Spleen (tissue), 13 donors: ENCODE data around the gene LCMT1. TPM values are rescaled to one million over a fixed set of nuclear protein-coding genes. Genes with fewer than 3 reads are reported as not detected.
"Not testable (repeated sequence)": the region's sequence is repeated elsewhere in the genome, so short reads cannot be mapped to it uniquely, and the experiment has no call there.

Source experiments
- DNase-seq: peaks from one replicate; pipeline ENCODE4 v3.0.0-alpha.2; 2020
- H3K27ac ChIP-seq, 8 donors: fragments of 200-600 bp; sonication (generic) in 7 of 8; 1 replicate in 4 of 8; 2 replicates in 4 of 8; pipeline versions ENCODE4 v1.5.0 to v1.8.0; 2016 to 2021; ENCODE audit warnings: inconsistent platforms in 4 of 8, mild to moderate bottlenecking in 4 of 8, moderate library complexity in 1 of 8
- H3K27me3 ChIP-seq, 7 donors: fragments of 200-600 bp; sonication (generic) in 6 of 7; replicated peaks in 1 of 7; 1 replicate in 4 of 7; 2 replicates in 3 of 7; pipeline versions ENCODE4 v1.5.0 to v1.8.0; 2016 to 2021; ENCODE audit warnings: inconsistent platforms in 3 of 7, mild to moderate bottlenecking in 1 of 7
- H3K36me3 ChIP-seq, 6 donors: fragments of 200-600 bp; sonication (generic) in 5 of 6; 1 replicate in 4 of 6; 2 replicates in 2 of 6; pipeline versions ENCODE4 v1.5.0 to v1.8.0; 2016 to 2021; ENCODE audit warnings: inconsistent platforms in 2 of 6
- H3K4me1 ChIP-seq, 6 donors: fragments of 200-600 bp; sonication (generic) in 5 of 6; 1 replicate in 3 of 6; 2 replicates in 3 of 6; pipeline versions ENCODE4 v1.5.0 to v1.8.0; 2016 to 2021; ENCODE audit warnings: inconsistent platforms in 3 of 6
- H3K4me3 ChIP-seq, 8 donors: fragments of 200-600 bp; sonication (generic) in 7 of 8; 1 replicate in 4 of 8; 2 replicates in 4 of 8; pipeline versions ENCODE4 v1.5.0 to v1.8.0; 2016 to 2021; ENCODE audit warnings: inconsistent platforms in 4 of 8, mild to moderate bottlenecking in 4 of 8, moderate library complexity in 2 of 8
- H3K9me3 ChIP-seq, 8 donors: fragments of 200-600 bp; sonication (generic) in 7 of 8; 1 replicate in 4 of 8; 2 replicates in 4 of 8; pipeline versions ENCODE4 v1.5.0 to v1.8.0; 2016 to 2021; ENCODE audit warnings: inconsistent platforms in 4 of 8
- POLR2A ChIP-seq, 3 donors: fragments of 450-650 bp; IDR thresholded peaks; one replicate each; pipeline ENCODE4 v1.5.1; 2017; ENCODE audit warnings: antibody characterized with exemption in 3 of 3, mild to moderate bottlenecking in 1 of 3
- POLR2AphosphoS5 ChIP-seq, 3 donors: sonication (generic); formaldehyde crosslinking; IDR thresholded peaks; one replicate each; pipeline ENCODE4 v1.5.1; 2017; ENCODE audit warnings: antibody characterized with exemption in 3 of 3
- WGBS, 5 donors: extraction: QIAGEN DNeasy Blood & Tissue Kit in 3 of 5; methylation state at CpG; one replicate each; pipeline versions ENCODE4 v1.1.5 to v1.1.7; 2013 to 2018; 5-methylcytosine and 5-hydroxymethylcytosine counted together
- intact Hi-C: fragments of 100-400 bp; cut with DNase I; formaldehyde crosslinking; loops from one replicate; pipeline ENCODE4 v1.15.0; 2023; ENCODE audit warnings: low total_unique reads
- long read RNA-seq, 2 donors: transcript quantifications; one replicate each; lab custom pipeline, GENCODE V29; 2026
- polyA plus RNA-seq, 3 donors: library from polyadenylated mRNA; stranded (reverse); fragments of 200-250 nt; gene quantifications; one replicate each; pipeline ENCODE4 v1.2.1, GENCODE V29; 2013
- total RNA-seq, 7 donors: library from RNA; depleted of rRNA in 3 of 7; stranded (reverse); fragments of >200 nt in 3 of 7; fragmentation: NEBNext Ultra II Directional in 4 of 7; extraction: Animal tissue kit (Norgen Biotek cat#: 25700) in 4 of 7; gene quantifications; one replicate each; pipeline versions ENCODE4 v1.1.0 to v1.2.1, GENCODE V29; 2016 to 2021
- TF ChIP-seq, protein P1 (sequence below), 11 experiments: fragments of 200-600 bp in 7 of 11; fragments of 450-650 bp in 4 of 11; sonication (generic) in 4 of 11; IDR thresholded peaks in 8 of 11; conservative IDR thresholded peaks in 3 of 11; 1 replicate in 7 of 11; 2 replicates in 4 of 11; pipeline versions ENCODE4 v1.4.0 to v1.8.0; 2016 to 2021; ENCODE audit warnings: antibody characterized with exemption in 11 of 11, inconsistent platforms in 4 of 11, mild to moderate bottlenecking in 1 of 11
- donor health status: healthy with polysubstance abuse.
- donor health status: DM: no; HTN: no; CAD: no; lungs with moderate emphysema.
- donor health status: DM: no; HTN: no; CAD: no.
- donor health status: Bipolar disorder and iron deficiency.
- donor health status: healthy.
- donor health status: DM: no; HTN: no; CAD: no.
- donor health status: DM: yes; HTN: yes; CAD: no.

The LCMT1 gene
- 10 to 100 TPM; 25.8 to 33.3 (median 29.0) TPM for total RNA-seq
- 10 to 100 TPM; 25.1 to 28.2 (median 26.2) TPM for polyA plus RNA-seq
- long read RNA-seq, donor 1, transcript LCMT1-209 (2 exons, 517 nt), result minor isoform, 6 of 13 reads
- long read RNA-seq, donor 1, transcript LCMT1-203 (11 exons, 1,368 nt), result major isoform, 7 of 13 reads
- long read RNA-seq, donor 1, partial matches to known transcripts, result 0 of 13 reads
- long read RNA-seq, donor 1, other reads (novel, unspliced or antisense), result 0 of 13 reads
- long read RNA-seq, donor 2, transcript LCMT1-203 (11 exons, 1,368 nt), result major isoform, 9 of 16 reads
- long read RNA-seq, donor 2, transcript LCMT1-209 (2 exons, 517 nt), result minor isoform, 6 of 16 reads
- long read RNA-seq, donor 2, partial matches to known transcripts, result 0 of 16 reads
- long read RNA-seq, donor 2, other reads (novel, unspliced or antisense), result 0 of 16 reads

DNA sequence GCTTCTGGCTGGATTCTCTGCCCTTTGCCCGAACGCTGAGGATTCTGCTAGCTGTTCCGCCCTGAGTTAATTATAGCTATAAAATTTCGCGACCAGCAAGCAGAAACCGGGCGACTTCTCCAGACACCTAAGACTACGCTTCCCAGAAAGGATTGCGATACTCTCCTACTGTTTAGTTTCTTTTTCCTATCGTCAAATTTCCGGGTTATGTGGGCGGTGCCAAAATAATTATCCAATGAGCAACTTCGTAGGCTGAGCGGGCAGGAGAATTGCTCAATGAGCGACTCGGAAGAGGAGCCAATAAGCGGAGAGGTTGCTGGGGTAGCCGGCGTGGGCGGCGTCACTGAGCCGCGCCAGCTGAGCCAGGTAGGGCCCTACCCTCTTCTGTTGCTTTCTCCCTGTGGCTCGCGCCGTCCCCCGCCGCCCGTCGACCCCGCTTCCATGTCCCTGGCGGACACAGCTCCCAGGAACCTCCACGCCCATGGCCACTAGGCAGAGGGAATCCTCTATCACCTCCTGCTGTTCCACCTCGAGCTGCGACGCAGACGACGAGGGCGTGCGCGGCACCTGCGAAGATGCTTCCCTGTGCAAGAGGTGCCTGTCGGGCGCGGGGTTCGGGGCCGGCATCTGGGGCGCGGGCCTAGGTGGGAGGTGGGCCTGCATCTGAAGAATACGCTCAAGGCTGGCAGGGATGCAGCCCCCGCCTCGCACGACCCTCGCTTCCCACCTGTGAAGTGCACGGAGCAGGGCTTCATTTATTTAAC lies at the start of gene LCMT1:
LCMT1 (plus strand) TSS at position 340 of the 764 bp plus-strand sequence; CDS start at position 482, 142 bp downstream.
- peak within 1 kb of the TSS; percentile 63 to 88 (median 82) for H3K27ac ChIP-seq
- H3K4me1 ChIP-seq, result peaks cover 20 to 72% (median 50%) of the 10 kb centered on the region in 6 donors
- intact Hi-C loops, result loop anchor here (10.0 kb wide), 1 partner anchor 147 kb away; no protein-coding TSS in a partner anchor
- WGBS, 5 donors, result 0 to 1% (median 0%) methylated on average over 20 to 55 of the region's 55 CpGs
- H3K27me3 ChIP-seq, result no peaks in the 10 kb centered on the region
- DNase-seq, result peak; percentile 97
- TF ChIP-seq POLR2AphosphoS5 (IDR thresholded peaks at IDR 0.05) (peak; percentile 90 to 93 (median 91)), POLR2A (IDR thresholded peaks at IDR 0.05) (no peak)
- TF ChIP-seq, protein P1, sequence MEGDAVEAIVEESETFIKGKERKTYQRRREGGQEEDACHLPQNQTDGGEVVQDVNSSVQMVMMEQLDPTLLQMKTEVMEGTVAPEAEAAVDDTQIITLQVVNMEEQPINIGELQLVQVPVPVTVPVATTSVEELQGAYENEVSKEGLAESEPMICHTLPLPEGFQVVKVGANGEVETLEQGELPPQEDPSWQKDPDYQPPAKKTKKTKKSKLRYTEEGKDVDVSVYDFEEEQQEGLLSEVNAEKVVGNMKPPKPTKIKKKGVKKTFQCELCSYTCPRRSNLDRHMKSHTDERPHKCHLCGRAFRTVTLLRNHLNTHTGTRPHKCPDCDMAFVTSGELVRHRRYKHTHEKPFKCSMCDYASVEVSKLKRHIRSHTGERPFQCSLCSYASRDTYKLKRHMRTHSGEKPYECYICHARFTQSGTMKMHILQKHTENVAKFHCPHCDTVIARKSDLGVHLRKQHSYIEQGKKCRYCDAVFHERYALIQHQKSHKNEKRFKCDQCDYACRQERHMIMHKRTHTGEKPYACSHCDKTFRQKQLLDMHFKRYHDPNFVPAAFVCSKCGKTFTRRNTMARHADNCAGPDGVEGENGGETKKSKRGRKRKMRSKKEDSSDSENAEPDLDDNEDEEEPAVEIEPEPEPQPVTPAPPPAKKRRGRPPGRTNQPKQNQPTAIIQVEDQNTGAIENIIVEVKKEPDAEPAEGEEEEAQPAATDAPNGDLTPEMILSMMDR (IDR thresholded peaks at IDR 0.05 in 8 of 11, conservative IDR thresholded peaks at IDR 0.05 in 3 of 11), result peak in 2 of 11 experiments; percentile 14 to 33
- peak within 1 kb of the TSS; percentile 71 to 99 (median 81) for H3K4me3 ChIP-seq
- H3K36me3 ChIP-seq, result peaks cover 0 to 22% (median 0%) of the 10 kb centered on the region in 6 donors
- H3K9me3 ChIP-seq, result no peaks in the 10 kb centered on the region

DNA sequence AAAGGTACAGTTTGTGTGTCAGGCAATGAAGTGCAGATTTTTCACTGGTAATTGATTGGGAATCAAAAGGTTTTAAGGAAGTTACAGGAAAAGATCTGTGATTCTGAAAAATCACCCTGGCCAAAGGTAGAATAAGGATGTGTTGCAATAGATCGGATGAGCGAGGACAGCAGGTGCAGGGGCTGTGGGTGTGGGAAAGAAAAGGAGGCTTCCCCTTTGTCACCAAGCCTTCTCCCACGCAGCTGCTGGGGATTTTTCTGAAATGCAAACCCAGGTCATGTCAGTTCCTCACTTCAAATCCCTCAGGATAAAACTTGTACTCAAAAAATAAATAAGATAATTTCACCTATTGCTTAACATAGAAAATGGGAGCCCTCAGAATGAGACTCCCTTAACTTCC lies 48.4 kb upstream of the LCMT1 start:
- Histone ChIP-seq H3K9me3 (no peaks in the 10 kb centered on the region), H3K27me3 (no peaks in the 10 kb centered on the region), H3K4me3 (no peak overlapping the region), H3K27ac (peak overlapping the region in 6 of 8 donors; percentile 16 to 94 (median 78)), H3K4me1 (peaks cover 12 to 79% (median 60%) of the 10 kb centered on the region in 6 donors), H3K36me3 (no peaks in the 10 kb centered on the region)
- no peak for DNase-seq
- intact Hi-C loops, result no loop called here
- TF ChIP-seq, protein P1 (IDR thresholded peaks at IDR 0.05 in 8 of 11, conservative IDR thresholded peaks at IDR 0.05 in 3 of 11), result no peak
- TF ChIP-seq POLR2AphosphoS5 (IDR thresholded peaks at IDR 0.05) (no peak), POLR2A (IDR thresholded peaks at IDR 0.05) (no peak)
- WGBS, 5 donors, result 21 to 50% (median 34%) methylated on average over 3 of the region's 3 CpGs

- intact Hi-C loops, result no loop called here
- TF ChIP-seq, protein P1 (IDR thresholded peaks at IDR 0.05 in 8 of 11, conservative IDR thresholded peaks at IDR 0.05 in 3 of 11), result no peak
- TF ChIP-seq POLR2A (IDR thresholded peaks at IDR 0.05) (no peak), POLR2AphosphoS5 (IDR thresholded peaks at IDR 0.05) (no peak)
- Histone ChIP-seq H3K36me3 (no peaks in the 10 kb centered on the region), H3K4me3 (no peak overlapping the region), H3K27ac (peak overlapping the region in 5 of 8 donors; percentile 16 to 94 (median 82)), H3K4me1 (peaks cover 12 to 79% (median 60%) of the 10 kb centered on the region in 6 donors), H3K9me3 (no peaks in the 10 kb centered on the region), H3K27me3 (no peaks in the 10 kb centered on the region)
- 74 to 88% (median 82%) methylated on average over 6 of the region's 6 CpGs for WGBS, 5 donors
- no peak for DNase-seq
These were observed 47.7 kb upstream of the LCMT1 start for GRCh38 chr16:25063865-25064264.

DNA sequence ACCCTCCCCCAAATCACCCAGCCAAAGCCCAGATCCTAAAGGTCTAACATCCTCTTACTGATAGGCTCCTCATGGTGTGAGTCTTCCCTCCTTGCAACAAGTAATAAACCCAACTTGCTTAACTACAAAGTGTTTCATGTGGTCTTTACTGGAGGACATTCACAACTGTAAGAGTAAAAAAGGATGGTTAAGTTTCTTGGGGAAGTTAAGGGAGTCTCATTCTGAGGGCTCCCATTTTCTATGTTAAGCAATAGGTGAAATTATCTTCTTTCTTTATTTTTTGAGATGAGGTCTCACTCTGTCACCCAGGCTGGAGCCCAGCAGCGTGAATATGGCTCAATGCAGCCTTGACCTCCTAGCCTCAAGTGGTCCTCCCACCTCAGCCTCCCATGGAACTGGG lies 47.3 kb upstream of the LCMT1 start:
- H3K27me3 ChIP-seq, DNase-seq, H3K9me3 ChIP-seq, H3K4me3 ChIP-seq, H3K36me3 ChIP-seq, intact Hi-C loops: not testable (repeated sequence)
- Histone ChIP-seq H3K27ac (peak overlapping the region in 4 of 8 donors; percentile 74 to 94 (median 86)), H3K4me1 (peaks cover 12 to 79% (median 60%) of the 10 kb centered on the region in 6 donors)
- WGBS, 5 donors, result 76 to 92% (median 85%) methylated on average over 1 of the region's 1 CpG
